ENCODE data around the gene CYB5D1.

The CYB5D1 gene

GRCh38 chr17:7880076-7880868 is 22.5 kb downstream of the CYB5D1 start:
- DNase-seq, result no peak
- intact Hi-C loops (cut with DNase I), result no loop called here

DNA sequence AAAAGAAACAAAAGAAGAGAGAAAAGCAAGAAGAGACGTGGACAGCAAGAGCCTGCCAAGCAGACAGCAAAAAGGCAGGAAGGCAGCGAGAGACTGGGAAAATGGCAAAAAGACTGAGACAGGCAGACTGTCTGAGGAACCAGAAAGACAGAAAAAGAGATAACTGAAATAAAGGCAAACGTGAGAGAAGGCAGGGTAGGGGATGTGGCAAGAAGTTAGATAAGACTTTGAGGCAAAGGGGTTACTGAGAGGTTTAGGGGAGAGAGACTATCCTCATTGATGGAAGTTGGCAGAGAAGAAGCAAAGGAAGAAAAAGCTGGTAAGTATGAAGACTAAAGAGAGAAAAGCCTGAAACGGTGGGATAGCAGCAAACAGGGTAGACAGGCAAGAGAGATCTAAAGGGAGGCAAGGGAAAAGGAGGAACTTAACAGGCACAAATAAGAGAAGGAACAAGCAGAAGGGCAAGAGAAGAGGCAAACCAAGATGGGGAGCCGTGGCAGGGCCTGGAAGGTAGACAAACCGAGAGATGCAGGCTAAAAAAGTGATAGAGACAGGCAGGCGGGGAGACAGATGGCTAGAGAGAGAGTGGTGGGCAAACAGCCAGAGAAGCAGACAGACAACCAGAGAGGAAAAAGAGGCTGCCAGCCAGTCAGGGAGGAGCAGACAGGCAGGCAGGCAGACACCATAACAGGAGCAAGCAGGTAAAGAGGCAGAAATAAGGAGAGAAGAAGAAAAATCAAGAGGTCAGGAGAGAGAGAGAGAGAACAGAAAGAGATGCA is 23.7 kb downstream of the CYB5D1 start:
- DNase-seq, result peak in 8 of 10 donors; percentile 19 to 90 (median 52)
- intact Hi-C loops (cut with DNase I), result no loop called here

- DNase-seq, result no peak
- intact Hi-C loops (cut with DNase I), result no loop called here
These were observed 24.3 kb downstream of the CYB5D1 start for GRCh38 chr17:7882068-7882467.

- intact Hi-C loops (cut with DNase I), result no loop called here
- DNase-seq, result no peak
These were observed 24.8 kb downstream of the CYB5D1 start for GRCh38 chr17:7882629-7883028.

DNA sequence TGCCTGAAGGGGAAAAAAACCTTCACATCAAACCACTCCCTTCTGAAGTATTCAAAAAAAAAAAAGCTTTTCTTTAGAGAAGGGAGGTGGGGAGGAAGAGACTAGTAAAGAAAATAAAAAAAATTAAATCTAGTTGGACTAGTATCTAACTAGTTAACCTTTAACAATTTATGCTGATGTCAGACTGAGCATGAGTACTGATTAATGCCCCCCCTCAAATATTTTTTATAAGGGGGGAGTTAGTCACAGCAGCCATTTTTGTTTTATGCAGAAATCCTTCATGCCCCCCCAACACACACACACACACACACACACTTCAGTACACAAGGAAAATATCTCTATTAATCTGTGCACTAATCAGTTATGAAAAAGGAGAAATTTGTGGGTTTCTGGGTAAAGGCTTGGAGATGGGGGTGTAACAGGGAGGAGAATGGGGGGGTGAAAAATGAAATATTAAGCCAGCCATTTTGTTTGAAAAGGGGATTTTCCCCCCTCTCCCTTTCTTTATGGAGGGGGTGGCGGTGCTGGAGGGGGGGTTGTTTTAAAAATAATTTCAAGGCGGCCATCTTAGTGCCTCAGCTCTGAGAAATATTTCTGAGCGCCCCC is 26.1 kb downstream of the CYB5D1 start:
- DNase-seq, result no peak
- intact Hi-C loops (cut with DNase I), result no loop called here

GRCh38 chr17:7884581-7885366 is 27.0 kb downstream of the CYB5D1 start:
- intact Hi-C loops (cut with DNase I), result no loop called here
- DNase-seq, result no peak

GRCh38 chr17:7885367-7886226 is 27.8 kb downstream of the CYB5D1 start:
- intact Hi-C loops (cut with DNase I), result no loop called here
- DNase-seq, result peak in 5 of 10 donors; percentile 14 to 88 (median 76)

DNA sequence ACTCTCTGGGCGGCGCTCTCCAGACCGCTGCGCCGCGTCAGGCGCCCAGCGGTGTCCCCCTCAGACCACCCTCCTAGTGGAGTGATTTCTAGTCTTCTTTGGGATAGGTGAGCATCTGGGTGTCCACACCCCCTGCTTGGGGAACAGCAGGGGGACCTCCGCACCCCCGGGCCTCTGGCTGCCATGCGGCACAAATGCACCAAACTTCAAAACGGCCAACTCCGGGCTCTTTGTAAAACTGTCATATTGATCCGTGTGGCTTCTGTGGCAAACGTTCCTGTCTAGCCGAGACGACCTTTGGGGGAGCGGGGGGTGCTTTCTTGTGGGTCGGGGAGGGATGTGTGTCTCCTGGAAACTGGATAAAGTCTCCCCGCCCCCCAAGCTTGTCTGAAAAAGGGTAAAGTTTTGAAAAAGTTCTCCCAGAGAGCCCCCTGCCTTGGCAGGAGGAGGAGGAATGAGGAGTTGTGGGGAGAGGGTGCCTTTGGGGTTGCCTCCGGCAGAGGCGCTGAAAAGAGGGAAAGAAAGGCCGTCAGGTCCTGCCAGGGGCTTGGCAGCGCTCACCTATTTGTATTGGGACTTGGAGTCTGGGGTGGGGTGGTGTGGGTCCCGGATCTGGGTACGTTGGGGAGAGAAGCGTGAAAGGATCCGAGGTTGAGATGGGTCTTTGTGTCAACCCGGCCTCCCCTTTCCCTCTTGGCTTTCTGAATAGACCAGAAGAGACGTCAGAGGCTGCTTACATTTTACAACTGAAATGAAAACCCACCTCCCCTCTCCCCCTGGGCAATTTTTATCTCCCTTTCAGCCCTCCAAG is 28.6 kb downstream of the CYB5D1 start:
- intact Hi-C loops (cut with DNase I), result no loop called here
- peak in 1 of 10 donors; percentile 25 for DNase-seq

DNA sequence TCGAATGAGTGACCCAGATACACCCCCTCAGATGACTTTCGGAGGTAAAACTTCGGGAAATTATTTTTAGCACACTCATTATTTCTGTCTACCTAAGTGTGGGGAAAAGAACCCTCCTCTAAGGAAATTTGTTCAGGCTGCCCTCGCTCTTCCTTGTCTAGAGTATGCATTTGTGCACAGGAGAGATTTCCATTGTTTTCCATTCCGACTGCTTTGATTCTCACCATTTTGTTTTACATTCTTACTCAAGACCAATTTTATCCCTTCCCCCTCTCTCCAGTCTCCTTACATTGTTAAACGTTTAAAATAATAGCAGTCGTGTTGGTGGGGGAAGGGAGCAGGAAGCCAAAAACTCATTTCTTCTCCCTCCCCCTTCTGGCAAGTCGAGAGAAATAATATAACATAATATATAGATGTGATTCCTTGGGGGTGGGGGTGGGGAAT is 29.3 kb downstream of the CYB5D1 start:
- intact Hi-C loops (cut with DNase I), result no loop called here
- no peak for DNase-seq

DNA sequence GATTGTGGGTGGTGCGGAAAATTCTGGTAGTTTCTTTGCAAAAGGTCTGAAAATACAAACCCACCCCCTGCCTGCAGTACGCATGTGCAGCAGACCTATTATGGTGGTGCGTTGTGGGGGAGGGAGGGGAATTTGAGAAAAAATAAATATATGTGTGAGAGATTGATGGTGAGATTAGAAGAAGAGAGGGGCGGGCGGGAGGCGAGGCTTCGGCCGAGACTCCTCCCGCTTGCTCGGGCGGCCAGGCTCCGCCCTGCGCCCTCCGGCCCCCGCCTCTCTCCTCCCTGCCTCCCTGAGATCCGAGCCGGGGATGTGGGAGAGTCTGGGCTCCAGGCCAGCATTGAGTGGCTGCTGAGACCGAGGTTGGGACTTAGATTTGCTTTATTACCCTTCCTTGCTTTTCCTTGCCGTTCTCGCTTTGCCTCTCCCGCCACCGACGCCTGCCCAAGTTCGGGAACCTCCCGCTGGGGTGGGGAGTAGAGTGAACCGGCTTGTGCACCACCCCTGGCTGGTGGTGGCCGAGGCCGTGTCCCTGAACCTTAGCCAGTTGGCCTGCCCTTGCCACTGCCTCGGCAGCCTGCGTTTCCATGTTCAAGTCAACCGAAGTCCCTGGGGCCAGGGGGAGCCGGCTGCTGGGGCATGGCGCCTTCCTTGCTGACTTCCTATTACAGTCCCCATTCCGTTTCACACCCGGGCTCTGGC is 29.8 kb downstream of the CYB5D1 start:
- DNase-seq, result peak; percentile 75 to 99 (median 90)
- intact Hi-C loops (cut with DNase I), result no loop called here

DNA sequence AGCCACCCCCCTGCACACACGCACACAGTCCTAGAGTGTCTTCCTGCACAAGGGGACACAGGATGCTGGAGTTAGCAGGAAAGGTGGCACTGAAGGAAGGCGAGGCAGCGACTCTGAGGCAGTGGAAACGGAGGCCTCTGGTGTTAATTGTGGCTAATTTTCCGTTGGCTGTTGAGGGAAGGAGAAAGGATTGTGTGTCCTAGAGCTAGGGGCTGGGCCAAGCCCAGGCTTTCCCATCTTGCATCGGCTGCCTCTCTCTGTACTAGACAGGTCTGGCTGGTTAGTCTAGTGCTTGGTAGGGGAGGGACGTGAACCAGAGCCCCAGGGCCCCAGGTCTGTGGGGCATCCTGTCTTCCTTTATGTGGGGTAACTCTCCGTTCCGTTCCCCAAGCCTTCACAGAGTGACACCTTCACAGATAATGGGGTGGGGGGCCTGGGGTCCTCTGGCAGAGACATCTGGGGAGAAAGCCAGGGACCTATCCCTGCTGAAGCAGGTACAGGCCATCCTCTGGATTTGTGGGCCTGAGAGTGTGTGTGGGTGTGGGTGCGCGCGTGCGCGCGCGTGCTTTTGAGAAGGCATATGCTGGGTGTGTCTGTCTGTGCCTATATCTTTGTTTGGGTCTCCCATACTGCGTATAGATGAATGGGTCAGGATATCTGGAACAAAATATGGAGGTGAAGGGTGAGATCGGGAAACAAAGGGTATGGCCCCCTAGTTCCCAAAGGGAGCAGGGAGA is 30.5 kb downstream of the CYB5D1 start, which contains the start of gene CHD3:
TSS of gene CHD3 (plus strand) at position 606 of the 737 bp plus-strand sequence. CDS start 212 bp downstream, outside the sequence.
- intact Hi-C loops (cut with DNase I), result no loop called here

GRCh38 chr17:7889166-7889955 is 31.6 kb downstream of the CYB5D1 start:
- DNase-seq, result peak; percentile 92 to 99 (median 96)
- intact Hi-C loops (cut with DNase I), result no loop called here

More for the DNA sequence above, 30.5 kb downstream of the CYB5D1 start, which contains the start of gene CHD3:
- peak in 5 of 10 donors; percentile 35 to 91 (median 46) for DNase-seq

- DNase-seq, result no peak
- intact Hi-C loops (cut with DNase I), result no loop called here
These were observed 35.5 kb downstream of the CYB5D1 start for GRCh38 chr17:7893187-7893880.

- intact Hi-C loops (cut with DNase I), result no loop called here
- DNase-seq, result no peak
These were observed 36.4 kb downstream of the CYB5D1 start for GRCh38 chr17:7894226-7894625.

- intact Hi-C loops (cut with DNase I), result no loop called here
- no peak for DNase-seq
These were observed 37.1 kb downstream of the CYB5D1 start for GRCh38 chr17:7894866-7895265.

DNA sequence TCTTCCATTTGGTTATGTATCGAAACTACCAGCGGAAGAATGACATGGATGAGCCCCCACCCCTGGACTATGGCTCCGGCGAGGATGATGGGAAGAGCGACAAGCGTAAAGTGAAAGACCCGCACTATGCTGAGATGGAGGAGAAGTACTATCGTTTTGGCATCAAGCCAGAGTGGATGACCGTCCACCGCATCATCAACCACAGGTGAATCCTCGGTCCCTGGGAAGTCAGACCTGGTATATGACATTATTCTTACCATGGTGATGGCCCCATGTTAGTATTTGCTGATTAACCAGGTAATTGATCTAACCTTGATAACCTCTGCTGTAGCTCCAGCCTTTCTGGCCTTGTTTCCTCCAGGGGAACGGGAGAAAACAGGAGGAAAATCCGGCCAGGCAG is 39.3 kb downstream of the CYB5D1 start:
- no peak for DNase-seq

More for the DNA sequence above, 39.3 kb downstream of the CYB5D1 start:
- intact Hi-C loops (cut with DNase I), result no loop called here

Measured in posterior cingulate gyrus (tissue), 11 donors.